Left lung (tissue), 10 donors: Measurements from ENCODE around the gene ZNF296. TPM values are rescaled to one million over a fixed set of nuclear protein-coding genes. Genes with fewer than 3 reads are reported as not detected.
"Not testable (repeated sequence)": the region's sequence is repeated elsewhere in the genome, so short reads cannot be mapped to it uniquely, and the experiment has no call there.

Experiments used
- ATAC-seq: fragments of 200-7000 bp; cut with Tn5 transposase; one replicate; pipeline ENCODE4 v1.9.1; 2020; ENCODE audit warnings: moderate library complexity
- DNase-seq, 4 donors: peaks; one replicate each; pipeline ENCODE4 v3.0.0-alpha.2; 2013 to 2020
- H3K27ac ChIP-seq, 2 donors: fragments of 200-600 bp; sonication (generic) in 1 of 2; one replicate each; pipeline versions ENCODE4 v1.5.0 to v1.8.0; 2020 to 2021
- H3K27me3 ChIP-seq, 2 donors: fragments of 200-600 bp; sonication (generic) in 1 of 2; one replicate each; pipeline versions ENCODE4 v1.5.0 to v1.8.0; 2020 to 2021
- H3K36me3 ChIP-seq, 2 donors: fragments of 200-600 bp; sonication (generic) in 1 of 2; one replicate each; pipeline versions ENCODE4 v1.5.0 to v1.8.0; 2020 to 2021
- H3K4me1 ChIP-seq, 2 donors: fragments of 200-600 bp; one replicate each; pipeline ENCODE4 v1.8.0; 2021
- H3K4me3 ChIP-seq, 2 donors: fragments of 200-600 bp; sonication (generic) in 1 of 2; one replicate each; pipeline versions ENCODE4 v1.5.0 to v1.8.0; 2020 to 2021; ENCODE audit warnings: mild to moderate bottlenecking in 1 of 2
- H3K9me3 ChIP-seq, 2 donors: fragments of 200-600 bp; sonication (generic) in 1 of 2; one replicate each; pipeline versions ENCODE4 v1.5.0 to v1.8.0; 2020 to 2021
- intact Hi-C, 2 donors: fragments of 100-400 bp; cut with DNase I; formaldehyde crosslinking; loops; one replicate each; pipeline versions ENCODE4 v1.11.2 to v1.14.2; 2022
- polyA plus RNA-seq, 6 donors: library from polyadenylated mRNA; unstranded; fragments of 120-200 nt; gene quantifications; one replicate each; pipeline ENCODE4 v1.2.1, GENCODE V29; 2013; ENCODE audit not compliant: insufficient read length in 6 of 6
- total RNA-seq, 2 donors: library from RNA; stranded (reverse); fragmentation: NEBNext Ultra II Directional; extraction: Animal tissue kit (Norgen Biotek cat#: 25700); gene quantifications; one replicate each; pipeline ENCODE4 v1.2.1, GENCODE V29; 2021
- TF ChIP-seq, protein P1 (sequence below), 2 donors: fragments of 200-600 bp; sonication (generic) in 1 of 2; IDR thresholded peaks; one replicate each; pipeline versions ENCODE4 v1.5.0 to v1.8.0; 2021; ENCODE audit warnings: antibody characterized with exemption in 2 of 2
- donor health status: DM: no; HTN: yes; CAD: no.
- donor health status: DM: no; HTN: no; CAD: no.

ZNF296 gene
- total and polyA plus RNA-seq, 8 donors = 0.43 to 2.0 (median 1.0) TPM

GRCh38 chr19:45122832-45123231 lies 46.6 kb upstream of the ZNF296 start:
- Histone ChIP-seq H3K27ac (no peak overlapping the region), H3K27me3 (no peaks in the 10 kb centered on the region), H3K9me3 (no peaks in the 10 kb centered on the region), H3K4me3 (no peak overlapping the region), H3K4me1 (peaks cover 0 to 25% of the 10 kb centered on the region in 2 donors), H3K36me3 (peaks cover 0 to 3% of the 10 kb centered on the region in 2 donors)
- TF ChIP-seq, protein P1, sequence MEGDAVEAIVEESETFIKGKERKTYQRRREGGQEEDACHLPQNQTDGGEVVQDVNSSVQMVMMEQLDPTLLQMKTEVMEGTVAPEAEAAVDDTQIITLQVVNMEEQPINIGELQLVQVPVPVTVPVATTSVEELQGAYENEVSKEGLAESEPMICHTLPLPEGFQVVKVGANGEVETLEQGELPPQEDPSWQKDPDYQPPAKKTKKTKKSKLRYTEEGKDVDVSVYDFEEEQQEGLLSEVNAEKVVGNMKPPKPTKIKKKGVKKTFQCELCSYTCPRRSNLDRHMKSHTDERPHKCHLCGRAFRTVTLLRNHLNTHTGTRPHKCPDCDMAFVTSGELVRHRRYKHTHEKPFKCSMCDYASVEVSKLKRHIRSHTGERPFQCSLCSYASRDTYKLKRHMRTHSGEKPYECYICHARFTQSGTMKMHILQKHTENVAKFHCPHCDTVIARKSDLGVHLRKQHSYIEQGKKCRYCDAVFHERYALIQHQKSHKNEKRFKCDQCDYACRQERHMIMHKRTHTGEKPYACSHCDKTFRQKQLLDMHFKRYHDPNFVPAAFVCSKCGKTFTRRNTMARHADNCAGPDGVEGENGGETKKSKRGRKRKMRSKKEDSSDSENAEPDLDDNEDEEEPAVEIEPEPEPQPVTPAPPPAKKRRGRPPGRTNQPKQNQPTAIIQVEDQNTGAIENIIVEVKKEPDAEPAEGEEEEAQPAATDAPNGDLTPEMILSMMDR (IDR thresholded peaks at IDR 0.05) = no peak
- DNase-seq (no peak), ATAC-seq (no peak)
- intact Hi-C loops = no loop called here

DNA sequence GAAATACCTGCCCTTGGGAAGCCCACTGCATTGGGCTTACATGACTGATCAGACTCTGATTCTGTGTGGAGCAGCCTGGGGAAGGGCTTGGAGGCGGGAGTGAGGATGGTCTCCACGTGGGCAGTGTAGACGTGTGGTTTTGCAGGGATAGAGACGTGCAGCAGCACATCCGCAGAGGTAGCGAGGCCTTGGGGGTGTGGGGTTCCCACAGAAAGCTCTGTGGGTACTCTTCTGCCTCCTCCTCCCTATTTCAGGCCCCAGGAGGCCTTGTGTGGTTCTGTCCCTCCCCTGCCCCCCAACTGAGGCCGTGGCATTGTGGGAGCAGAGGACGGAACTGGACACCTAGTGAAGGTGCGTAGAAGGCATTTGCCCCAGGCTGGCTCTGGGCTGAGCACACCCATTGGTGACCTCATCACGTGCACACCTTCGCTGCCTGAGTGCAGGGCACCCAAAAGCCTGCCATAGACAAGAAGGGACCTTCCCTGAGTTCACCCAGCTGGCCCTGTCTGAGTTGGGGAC lies 45.6 kb upstream of the ZNF296 start:
- no peaks in the 10 kb centered on the region for H3K27me3 ChIP-seq
- no peak for DNase-seq
- H3K4me3 ChIP-seq = no peak overlapping the region
- H3K27ac ChIP-seq = no peak overlapping the region
- H3K4me1 ChIP-seq = peaks cover 7 to 35% of the 10 kb centered on the region in 2 donors
- H3K36me3 ChIP-seq = peaks cover 0 to 3% of the 10 kb centered on the region in 2 donors
- no peak for ATAC-seq
- intact Hi-C loops = no loop called here
- H3K9me3 ChIP-seq = no peaks in the 10 kb centered on the region
- TF ChIP-seq, protein P1 (IDR thresholded peaks at IDR 0.05) = no peak

GRCh38 chr19:45119582-45119981 lies 43.3 kb upstream of the ZNF296 start:
- Histone ChIP-seq H3K4me1 (peaks cover 7 to 54% of the 10 kb centered on the region in 2 donors), H3K9me3 (no peaks in the 10 kb centered on the region), H3K27ac (no peak overlapping the region), H3K4me3 (no peak overlapping the region), H3K27me3 (no peaks in the 10 kb centered on the region), H3K36me3 (peaks cover 0 to 3% of the 10 kb centered on the region in 2 donors)
- intact Hi-C loops = no loop called here
- TF ChIP-seq, protein P1 (IDR thresholded peaks at IDR 0.05) = no peak
- ATAC-seq (no peak), DNase-seq (no peak)

DNA sequence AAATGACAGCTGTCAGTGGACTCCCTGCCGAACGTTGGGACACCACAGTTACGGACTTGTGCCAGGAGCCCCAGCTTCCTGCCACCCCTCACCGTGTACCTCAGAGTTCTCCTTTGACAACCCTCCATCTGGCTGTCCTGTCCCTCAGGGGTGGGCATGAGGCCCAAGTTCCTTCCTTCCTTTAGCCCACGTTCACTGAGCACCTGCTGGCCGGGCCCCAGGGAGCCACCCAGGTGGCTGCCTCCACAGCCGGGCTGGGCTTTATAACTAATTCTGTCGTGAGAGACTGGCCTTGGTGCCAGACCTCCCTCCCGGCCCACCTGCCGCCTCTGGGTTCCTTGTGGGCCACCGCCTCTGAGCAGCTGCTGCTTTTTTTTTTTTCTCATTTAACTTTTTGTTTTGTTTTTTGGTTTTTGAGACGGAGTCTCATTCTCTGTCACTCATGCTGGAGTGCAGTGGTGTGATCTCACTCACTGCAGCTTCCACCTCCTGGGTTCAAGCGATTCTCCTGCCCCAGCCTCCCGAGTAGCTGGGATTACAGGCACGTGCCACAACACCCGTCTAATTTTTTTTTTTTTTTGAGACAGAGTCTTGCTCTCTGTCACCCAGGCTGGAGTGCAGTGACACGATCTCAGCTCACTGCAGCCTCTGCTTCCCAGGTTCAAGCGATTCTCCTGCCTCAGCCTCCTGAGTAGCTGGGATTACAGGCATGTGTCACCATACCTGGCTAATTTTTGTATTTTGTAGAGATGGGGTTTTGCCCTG lies 42.5 kb upstream of the ZNF296 start:
- H3K9me3 ChIP-seq, intact Hi-C loops, DNase-seq, H3K27me3 ChIP-seq, H3K36me3 ChIP-seq, H3K27ac ChIP-seq, H3K4me3 ChIP-seq, ATAC-seq: not testable (repeated sequence)
- H3K4me1 ChIP-seq = peaks cover 7 to 62% of the 10 kb centered on the region in 2 donors

DNA sequence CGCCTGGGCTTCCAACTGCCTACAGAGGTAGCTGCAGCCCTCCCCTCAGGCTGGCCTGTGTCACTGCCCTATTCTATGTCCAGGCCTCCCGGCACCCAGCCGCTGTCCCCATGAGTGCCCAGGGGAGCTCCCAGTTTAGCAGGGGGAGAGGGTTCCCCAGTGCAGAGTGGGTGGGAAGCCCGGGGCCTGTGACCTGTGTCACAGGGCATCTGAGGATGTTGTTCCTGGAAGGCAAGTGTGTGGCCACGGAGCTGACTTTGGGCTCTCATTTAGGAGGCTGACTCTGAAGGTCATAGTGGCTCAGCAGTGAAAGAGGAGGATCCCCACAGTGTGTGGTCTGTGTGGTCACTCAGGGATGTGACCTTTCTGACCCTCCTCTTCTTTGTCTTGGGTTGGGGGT lies 41.8 kb upstream of the ZNF296 start:
- ATAC-seq (no peak), DNase-seq (no peak)
- intact Hi-C loops = no loop called here
- Histone ChIP-seq H3K4me3 (no peak overlapping the region), H3K27ac (no peak overlapping the region), H3K9me3 (no peaks in the 10 kb centered on the region), H3K4me1 (peaks cover 11 to 69% of the 10 kb centered on the region in 2 donors), H3K27me3 (no peaks in the 10 kb centered on the region), H3K36me3 (peaks cover 0 to 3% of the 10 kb centered on the region in 2 donors)
- TF ChIP-seq, protein P1 (IDR thresholded peaks at IDR 0.05) = no peak
